ENCODE measurements around the gene FCF1.

The FCF1 gene, protein sequence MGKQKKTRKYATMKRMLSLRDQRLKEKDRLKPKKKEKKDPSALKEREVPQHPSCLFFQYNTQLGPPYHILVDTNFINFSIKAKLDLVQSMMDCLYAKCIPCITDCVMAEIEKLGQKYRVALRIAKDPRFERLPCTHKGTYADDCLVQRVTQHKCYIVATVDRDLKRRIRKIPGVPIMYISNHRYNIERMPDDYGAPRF

DNA sequence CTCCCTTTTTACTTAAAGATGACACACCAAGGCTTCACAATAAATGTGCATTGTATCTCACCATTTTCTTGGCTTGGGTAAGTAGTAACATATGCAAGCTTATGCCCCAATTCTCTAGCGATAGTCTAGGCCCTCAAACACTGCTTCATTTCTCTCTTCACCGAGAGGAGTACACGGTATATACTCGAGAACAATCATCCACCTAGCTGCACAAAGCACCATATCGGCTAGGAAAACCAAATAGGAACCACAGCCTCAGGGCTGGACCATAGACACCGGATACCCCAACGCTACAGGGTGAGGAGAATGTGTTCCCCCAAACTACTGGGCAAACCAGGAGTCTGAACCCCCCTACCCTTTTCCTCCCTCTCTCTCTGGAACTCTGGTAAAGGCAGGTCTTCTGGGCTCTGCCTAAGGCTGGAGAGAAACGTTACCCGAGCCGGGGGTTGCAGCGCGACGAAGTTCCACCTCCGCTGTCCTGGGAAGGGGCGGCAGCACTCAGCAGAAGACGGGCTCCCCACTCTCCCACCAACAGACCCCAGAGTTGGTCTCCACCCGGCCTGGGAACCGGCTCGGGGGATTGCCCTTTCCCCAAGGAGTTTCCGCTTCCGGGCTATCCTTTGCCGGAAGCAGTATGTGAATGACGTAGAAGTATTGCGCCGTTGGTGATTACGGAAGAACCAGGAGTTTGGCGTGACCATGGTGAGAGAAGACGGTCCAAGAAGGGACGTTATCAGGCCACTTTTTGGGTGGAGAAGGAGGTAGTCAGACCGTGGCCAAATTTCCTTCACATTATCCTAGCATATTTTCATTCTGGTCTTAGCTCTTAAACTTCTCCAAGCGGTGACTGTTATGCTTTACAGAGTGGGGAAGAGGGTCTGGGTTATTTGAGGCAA lies at the start of gene FCF1, which contains the start of gene AREL1:
FCF1 (plus strand) TSS at position 646 of the 896 bp plus-strand sequence; CDS start at position 700, 54 bp downstream.
AREL1 (minus strand) TSS at position 582 of the 896 bp plus-strand sequence. CDS start 27,465 bp downstream, outside the sequence.
- peak; percentile 64 to 75 for DNase-seq (ENCODE audit: low read depth in 2 of 2)

DNA sequence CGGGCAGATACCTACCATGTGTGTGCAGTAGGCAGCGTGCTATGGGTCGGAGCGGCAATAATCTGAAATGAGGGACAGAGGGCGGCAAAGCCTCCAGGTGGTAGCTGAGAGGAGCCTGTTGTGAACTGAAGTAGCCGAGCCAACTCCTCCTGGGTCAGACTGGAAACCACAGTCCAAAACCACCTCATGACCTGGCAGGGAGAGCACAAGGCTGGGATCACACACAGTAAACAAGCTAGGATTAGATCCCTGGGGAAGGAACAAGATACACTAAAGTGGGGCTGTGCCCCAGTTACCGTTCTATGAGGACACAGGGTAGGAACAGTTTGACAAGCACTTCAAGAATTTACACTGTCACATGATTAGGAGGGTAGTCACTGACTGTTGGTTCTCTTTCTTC lies 49.1 kb upstream of the FCF1 start:
- no peak for DNase-seq (ENCODE audit: low read depth in 2 of 2)

DNA sequence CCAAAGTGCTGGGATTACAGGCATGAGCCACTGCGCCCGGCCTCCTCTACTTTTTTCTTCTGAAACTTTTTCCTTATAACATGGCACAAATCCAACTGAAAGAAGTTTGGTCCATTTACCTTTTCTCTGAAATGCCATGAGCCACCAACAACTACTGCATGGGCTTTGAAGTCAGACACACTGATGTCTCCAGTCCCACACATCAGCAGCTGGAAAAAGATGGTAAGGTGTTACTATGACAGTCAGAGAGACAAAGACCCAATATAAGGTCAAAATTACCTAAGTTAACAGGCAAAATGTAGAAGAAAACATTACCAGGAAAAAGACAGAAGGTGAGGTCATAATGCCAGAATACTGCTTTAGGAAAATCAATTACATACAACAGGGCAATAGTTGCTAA lies 48.2 kb upstream of the FCF1 start:
- DNase-seq (ENCODE audit: low read depth in 2 of 2) = no peak

DNA sequence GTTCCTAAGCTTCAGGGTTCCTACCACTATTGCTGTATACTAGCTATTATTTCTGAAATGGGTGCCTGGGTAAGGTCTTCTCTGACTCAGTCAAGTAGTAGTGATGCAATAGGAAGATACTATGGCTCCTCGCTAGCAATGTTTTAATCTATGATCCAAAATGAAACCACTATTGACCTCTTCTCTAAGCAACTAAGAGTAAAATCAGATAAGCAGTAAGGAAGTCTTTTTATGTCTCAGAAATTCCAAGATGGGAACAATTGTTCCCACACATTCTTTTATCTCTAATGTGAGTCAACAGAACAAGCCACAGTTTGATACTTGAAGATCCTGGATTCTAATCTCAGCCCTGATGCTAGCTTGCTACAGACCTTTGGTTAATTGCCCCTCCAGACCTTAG lies 45.2 kb upstream of the FCF1 start:
- no peak for DNase-seq (ENCODE audit: low read depth in 2 of 2)

DNA sequence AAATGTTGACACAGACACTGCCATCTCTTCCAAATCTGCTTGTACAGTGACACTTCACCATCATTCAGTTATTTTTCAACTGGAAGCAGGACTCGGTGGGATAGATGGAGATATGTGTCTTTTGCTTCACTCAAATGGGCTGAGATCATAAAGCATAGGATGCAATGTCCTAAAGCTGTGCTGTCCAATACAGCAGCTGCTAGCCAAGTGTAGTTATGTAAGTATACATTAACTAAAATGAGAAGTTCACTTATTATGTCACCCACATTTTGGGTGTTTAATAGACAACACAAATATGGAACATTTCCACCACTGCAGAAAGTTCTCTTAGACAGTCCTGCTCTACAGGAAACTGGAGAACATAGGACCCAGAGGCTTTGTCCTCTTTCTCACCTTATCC lies 43.7 kb upstream of the FCF1 start:
- DNase-seq (ENCODE audit: low read depth in 2 of 2) = no peak

DNA sequence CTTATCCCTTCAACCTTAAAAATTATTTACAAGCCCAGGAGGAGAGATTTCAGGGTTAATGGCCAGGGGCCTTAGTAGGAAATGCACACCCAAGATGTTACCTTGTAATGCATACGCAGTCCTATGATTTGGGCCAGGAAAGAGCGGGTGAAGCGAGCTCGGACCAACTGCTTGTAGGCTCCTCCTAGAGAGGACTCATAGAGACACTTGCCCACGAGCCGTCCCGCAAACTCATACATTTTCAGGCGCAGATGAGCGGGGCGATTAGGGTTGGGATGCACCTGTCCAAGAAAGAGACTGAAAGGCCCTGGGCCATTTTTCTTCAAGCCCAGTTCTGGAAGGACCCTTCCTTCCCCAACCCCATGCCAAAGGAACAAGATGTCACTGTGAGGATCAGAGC lies 43.1 kb upstream of the FCF1 start:
- no peak for DNase-seq (ENCODE audit: low read depth in 2 of 2)

DNA sequence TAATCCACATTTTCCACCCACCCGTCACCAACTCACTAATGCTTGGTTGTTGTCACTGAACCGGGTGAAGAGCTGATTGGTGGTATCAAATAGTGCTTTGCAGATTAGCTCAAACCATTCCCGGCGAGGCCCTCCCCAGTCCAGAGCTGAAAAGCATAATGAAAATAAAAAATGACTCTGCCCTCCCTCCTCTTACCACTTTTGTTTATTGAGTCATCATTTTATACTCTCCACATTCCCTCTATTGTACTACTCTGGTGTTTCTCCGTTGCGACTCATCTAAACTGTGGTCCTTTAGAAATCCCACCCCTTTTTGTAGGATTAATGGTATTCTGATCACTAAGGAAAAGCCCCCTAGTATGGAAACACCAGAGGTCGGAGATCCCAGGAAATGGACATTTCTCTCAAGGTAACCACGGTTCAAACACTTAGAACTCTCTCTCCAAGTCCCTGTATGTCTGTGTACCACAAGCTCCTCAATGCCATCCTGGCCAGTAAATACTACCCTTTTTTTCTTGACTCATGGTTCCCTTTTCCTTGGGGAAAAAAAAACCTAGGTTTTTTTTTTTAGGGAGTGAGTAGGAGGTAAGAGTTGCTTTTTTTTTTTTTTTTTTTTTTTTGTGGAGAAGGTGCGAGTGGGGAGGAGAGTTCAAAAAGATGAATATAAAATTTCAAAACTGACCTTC lies 42.1 kb upstream of the FCF1 start:
- DNase-seq (ENCODE audit: low read depth in 2 of 2) = no peak

DNA sequence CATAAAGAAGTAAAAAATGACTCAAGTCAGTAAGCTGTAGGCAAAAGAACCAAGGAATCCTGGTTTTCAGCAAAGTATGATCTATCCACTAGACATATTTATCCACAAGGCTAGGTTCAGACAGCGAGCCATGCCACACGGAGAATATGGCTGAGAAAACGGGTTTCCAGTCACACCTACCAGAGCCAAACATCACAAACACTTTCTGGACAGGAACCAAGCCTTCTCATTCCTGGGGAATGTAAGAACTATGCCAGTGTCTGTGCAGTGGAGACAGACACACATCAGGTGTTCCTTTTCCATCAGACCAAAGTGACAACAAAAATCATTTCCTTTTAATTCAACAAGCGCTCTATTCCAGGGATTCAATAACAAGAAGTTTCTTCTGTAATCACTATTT lies 41.2 kb upstream of the FCF1 start:
- DNase-seq (ENCODE audit: low read depth in 2 of 2) = no peak

DNA sequence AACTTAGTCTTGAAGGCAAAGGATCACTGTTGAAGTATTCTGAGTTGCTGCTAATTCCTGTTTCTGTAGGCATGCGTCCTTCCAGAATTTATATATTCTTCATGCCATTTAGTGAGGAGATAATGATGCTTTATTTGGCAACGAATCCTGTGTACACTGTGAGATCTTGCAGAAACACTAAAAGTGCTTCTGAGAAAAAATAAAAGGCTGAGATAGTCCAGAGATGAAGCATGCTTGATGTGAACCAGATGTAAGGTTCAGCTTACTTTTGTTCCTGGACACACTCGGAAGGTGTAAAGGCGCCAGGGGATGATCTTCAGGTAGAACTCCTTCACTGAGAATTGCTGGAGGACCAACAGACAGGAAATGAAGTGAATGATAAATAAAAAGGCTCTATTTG lies 39.2 kb upstream of the FCF1 start:
- no peak for DNase-seq (ENCODE audit: low read depth in 2 of 2)

DNA sequence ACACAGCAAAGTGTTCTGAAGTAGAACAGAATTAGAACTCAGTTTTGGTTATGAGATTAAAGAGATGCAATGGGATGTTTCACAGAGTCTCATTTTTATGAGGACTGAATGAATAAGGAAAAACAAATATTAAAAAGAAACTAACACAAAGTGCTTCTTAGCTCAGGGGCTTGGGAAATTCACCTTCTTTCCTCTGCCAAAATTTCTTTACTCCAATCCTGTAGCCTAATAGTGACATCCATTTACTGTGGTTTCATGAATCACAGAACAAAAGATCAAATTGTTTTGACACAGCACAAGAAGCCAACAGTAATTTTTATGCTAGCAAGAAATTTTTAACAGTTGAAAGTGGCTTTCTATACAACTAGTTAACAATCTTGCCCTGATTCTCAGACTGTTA lies 37.7 kb upstream of the FCF1 start:
- no peak for DNase-seq (ENCODE audit: low read depth in 2 of 2)

DNA sequence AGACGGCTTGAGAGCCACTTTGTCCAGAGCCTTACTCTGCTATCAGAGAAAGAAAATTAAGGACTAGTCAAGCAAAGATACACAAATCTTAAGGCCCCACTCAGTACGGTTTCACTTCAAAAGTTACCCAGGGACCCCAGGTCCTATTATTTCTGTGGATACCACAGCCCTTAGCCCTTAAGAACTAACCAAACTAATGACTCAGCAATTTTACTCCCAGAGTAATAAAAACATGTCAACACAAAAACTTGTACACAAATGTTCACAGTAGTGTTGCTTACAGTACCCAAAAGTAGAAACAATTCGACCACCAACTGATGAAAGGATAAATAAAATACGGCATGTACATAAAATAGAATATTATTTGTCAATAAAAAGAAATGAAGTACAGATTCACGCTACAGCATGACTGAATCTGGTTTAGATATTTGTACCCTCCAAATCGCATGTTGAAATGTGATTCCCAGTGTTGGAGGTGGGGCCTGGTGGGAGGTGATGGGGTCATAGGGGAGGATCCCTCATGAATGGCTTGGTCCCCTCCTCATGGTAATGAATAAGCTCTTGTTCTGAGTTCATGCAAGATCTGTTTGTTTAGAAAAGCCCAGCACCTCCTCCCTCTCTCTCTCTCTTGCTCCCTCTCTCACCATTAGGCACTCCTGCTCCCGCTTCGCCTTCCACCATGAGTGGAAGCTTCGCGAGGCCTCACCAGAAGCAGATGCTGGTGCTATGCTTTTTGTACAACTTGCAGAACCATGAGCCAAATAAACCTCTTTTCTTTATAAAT lies 30.6 kb upstream of the FCF1 start:
- DNase-seq (ENCODE audit: low read depth in 2 of 2) = no peak

DNA sequence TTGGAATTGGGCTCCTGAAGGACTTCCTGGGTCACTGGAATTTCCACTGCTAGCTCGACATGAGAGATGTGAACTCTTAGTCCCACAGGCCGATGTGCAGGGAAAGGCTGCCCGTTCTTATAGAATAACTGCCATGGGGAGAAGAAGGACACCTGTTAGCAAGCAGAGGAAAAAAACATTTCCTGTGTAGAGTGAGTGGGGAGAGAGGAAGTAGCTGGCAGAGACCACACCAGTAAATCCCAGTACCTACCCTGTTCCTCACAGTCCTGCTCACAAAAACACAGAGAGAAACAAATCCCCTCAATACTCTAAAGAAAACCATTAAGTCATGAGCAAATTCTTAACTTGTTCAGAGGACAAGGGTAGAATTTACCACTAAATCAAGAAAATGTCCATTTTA lies 29.5 kb upstream of the FCF1 start:
- no peak for DNase-seq (ENCODE audit: low read depth in 2 of 2)

DNA sequence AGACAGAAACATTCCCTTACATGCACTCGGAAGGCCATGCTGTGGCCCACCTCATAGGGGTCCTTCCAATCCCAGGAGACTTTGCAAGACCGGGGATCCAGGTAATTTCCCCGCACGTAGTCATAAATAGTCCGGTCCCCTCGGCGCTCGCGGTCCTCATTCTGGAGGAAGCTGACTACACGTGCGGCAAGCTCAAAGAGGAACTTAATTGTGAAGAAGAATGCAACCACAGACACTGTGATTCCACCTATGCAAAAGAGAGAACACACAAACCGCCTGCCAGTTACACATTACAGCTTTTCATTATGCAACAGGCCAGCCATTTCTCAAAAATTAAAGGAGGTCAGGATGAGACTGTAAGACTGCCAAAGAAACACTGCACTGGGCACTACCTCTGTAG lies 28.5 kb upstream of the FCF1 start:
- no peak for DNase-seq (ENCODE audit: low read depth in 2 of 2)

DNA sequence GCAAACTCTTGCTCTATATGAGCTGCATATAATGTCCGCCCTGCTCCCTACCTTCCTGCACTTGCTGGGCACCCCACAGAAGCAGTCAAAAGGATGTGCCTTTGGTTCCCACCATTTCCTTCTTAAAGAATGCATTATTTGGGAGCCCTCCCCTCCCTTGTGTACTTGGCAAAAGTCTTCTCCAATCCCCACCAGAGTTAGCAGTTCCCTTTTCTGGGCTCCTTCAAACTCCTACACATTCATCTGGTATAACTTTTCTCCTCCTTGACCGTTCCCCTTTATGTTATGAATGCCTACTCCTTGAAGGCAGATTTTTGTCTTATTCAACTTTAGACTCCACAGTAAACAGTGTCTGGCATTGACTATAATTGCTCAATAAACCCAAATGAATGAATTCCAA lies 27.9 kb upstream of the FCF1 start:
- DNase-seq (ENCODE audit: low read depth in 2 of 2) = no peak

DNA sequence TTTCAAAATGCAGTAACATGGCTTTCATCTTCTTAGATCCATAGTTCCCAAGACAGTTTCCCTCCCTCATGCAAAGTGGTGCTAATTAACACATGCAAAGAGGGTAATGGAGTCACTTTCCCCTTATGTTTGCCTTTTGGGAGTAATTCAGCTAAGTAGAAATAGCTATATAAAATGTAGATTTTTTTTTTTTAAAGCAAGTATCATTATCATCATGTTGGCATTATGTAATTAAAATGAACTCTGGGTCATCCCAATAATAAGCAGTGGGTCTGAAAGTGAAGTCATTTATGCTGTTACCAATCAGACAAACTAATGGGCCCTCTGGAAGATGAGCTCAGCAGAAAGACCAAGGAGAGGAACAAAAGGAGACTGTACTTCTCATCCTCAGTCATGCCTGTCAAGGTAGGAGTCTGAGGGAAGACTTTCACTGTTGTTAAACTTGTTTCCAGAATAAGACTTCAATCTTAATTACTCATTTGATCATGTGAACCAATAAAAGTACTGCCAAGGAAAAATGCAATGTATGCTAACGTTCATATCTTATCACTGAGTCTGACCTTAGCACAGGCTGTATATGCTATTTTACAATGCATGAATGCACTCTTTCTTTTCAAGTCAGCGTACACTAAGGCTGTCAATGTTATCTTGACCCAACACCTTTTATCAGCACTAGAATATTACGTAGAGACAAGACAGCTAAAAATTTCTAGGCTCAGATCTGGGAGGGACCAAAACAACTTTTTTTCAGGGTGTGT lies 26.8 kb upstream of the FCF1 start:
- DNase-seq (ENCODE audit: low read depth in 2 of 2) = no peak

DNA sequence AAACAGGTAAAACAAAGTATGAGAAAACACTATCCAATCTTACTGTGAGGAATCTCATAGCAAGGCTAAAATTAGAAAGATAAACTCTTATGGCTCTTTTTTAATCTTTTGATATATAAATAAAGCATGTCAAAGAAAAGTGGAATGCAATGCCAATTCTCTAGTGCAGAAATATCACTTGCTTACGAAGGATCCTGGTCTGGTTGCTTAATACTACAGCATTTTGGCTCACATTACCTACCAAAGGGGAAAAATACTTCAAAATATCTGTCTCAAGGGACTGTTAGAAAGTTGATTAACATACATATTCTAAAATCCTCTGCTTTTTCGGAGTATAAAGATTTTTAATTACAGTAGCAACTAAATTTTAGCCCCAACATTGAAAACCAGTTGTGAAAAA lies 21.5 kb upstream of the FCF1 start:
- DNase-seq (ENCODE audit: low read depth in 2 of 2) = no peak

DNA sequence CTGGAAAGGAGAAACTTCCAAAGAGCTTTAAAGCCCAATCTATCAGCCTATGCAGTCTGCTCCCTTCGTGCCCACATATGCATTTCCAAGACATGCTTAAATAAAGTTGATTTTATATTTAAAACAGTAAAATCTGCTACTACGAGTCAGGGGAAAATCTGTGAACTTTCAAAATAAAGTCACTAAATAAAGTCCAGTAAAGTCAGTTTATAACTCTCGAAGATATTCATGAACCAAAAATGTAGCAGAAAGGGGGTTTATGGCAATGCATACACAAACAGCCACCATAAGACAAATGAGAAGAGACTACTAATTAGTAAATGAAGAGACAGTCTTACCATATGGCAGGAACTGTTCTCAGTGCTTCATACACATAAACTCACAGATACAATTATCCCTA lies 19.8 kb upstream of the FCF1 start:
- DNase-seq (ENCODE audit: low read depth in 2 of 2) = no peak

DNA sequence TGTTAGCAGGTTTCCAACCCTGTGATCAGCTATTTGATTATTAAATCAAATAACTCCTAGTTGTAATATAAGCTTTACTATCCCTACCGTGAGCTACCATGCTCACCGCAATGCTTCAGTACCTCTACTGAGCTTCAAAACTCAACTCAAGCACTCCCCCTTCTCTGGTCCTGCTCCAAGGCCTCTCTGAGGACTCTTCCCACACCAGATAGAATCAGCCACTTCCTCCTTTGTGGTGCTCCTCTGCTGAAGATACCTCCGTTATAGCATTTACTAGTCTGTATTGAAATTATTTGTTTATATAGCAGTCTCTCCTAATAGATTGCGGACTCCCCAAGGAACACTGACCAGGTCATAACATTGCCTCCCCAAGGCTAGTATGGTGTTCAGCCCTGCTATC lies 17.5 kb upstream of the FCF1 start:
- DNase-seq (ENCODE audit: low read depth in 2 of 2) = no peak

DNA sequence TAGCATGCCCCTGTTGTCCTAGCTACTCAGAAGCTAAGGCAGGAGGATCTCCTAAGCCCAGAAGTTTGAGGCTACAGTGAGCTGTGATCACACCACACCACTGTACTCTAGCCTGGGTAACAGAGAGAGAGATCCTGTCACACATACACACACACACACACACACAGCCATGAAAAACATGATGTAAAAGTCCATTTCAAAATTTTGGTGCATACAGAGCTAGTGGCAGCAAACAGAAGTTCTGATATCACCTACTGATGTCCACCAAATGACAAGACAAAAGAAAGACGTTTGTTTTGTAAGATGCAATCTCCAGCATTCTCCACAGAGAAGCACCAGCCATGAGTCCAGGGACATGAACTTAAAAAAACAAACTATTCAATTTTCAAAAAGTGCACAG lies 15.9 kb upstream of the FCF1 start:
- DNase-seq (ENCODE audit: low read depth in 2 of 2) = no peak

DNA sequence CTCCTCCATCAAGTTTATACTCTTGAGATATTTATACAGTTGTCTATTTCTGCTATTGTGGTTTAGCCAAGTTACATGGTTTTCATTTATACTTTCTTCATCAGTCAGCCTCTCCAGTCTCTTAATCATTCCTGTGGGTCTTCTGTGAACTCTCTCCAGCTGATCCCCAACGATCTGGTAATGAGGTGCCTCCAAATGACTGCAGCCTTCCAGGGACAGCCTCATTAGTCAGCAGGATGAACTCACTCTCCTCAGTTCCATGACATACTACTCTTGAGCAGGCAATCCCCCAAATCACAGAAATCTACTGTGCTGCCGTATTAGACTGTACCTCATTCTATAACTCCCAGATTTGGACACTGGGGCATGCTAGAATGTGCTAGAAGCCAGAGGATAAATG lies 15.4 kb upstream of the FCF1 start:
- DNase-seq (ENCODE audit: low read depth in 2 of 2) = no peak

DNA sequence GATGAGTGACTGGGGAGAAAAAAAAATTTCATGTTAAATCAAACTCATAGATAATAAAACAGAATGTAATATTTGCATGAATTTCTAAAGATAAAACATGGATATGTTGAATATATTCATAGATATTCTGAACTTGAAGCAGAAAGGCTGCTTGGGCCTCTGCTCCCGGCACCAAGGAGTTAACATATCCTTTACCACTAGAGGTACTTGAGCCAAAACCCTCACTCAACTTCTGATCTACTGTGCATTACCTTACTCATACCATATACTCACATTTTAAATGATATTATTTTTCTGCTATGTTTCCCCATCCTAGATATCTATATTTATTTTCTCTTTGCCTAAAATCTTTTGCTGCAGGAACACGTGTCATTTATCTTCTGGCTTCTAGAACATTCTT lies 15.0 kb upstream of the FCF1 start:
- no peak for DNase-seq (ENCODE audit: low read depth in 2 of 2)

Measured in stimulated activated CD4-positive, alpha-beta T cell treated with anti-CD3 and anti-CD28 coated beads, Interleukin-4, amount 100 ng/mL, for 48 hours (primary cell).